Adrenal gland (tissue), 5 donors: ENCODE results near the gene PAQR5.

Experiments used
- POLR2A ChIP-seq, 2 donors: fragments of 450-650 bp; IDR thresholded peaks; one replicate each; pipeline ENCODE4 v1.6.1; 2017; ENCODE audit warnings: antibody characterized with exemption in 2 of 2, mild to moderate bottlenecking in 2 of 2, moderate library complexity in 1 of 2
- TF ChIP-seq, protein P1 (sequence below), 6 experiments: fragments of 450-650 bp in 4 of 6; fragments of 200-600 bp in 2 of 6; sonication (generic) in 1 of 6; IDR thresholded peaks; 1 replicate in 5 of 6; 2 replicates in 1 of 6; pipeline versions ENCODE4 v1.5.1 to v1.8.0; 2016 to 2021; ENCODE audit warnings: antibody characterized with exemption in 6 of 6, mild to moderate bottlenecking in 2 of 6, moderate library complexity in 1 of 6
- donor health status: DM: no; HTN: no; CAD: no.

DNA sequence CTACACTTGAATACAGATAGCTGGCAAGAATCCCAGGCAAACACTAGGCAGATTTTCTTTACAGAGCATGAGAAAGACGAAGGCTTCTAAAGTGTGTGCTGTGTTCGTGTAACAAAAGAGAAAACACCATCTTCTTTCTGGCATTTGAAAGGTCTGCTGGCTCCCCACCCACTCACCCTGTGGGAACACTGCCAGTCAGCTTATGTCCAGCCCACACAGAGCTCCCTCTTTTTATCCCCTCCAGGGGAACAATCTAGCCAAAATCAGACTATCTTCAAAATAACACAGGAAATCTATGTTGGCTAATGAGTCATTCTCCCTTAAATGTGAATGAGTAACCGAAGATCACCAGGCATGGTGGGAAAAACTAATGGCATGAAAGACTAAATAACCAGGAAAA, 45.6 kb upstream of the PAQR5 start:
- TF ChIP-seq, protein P1, sequence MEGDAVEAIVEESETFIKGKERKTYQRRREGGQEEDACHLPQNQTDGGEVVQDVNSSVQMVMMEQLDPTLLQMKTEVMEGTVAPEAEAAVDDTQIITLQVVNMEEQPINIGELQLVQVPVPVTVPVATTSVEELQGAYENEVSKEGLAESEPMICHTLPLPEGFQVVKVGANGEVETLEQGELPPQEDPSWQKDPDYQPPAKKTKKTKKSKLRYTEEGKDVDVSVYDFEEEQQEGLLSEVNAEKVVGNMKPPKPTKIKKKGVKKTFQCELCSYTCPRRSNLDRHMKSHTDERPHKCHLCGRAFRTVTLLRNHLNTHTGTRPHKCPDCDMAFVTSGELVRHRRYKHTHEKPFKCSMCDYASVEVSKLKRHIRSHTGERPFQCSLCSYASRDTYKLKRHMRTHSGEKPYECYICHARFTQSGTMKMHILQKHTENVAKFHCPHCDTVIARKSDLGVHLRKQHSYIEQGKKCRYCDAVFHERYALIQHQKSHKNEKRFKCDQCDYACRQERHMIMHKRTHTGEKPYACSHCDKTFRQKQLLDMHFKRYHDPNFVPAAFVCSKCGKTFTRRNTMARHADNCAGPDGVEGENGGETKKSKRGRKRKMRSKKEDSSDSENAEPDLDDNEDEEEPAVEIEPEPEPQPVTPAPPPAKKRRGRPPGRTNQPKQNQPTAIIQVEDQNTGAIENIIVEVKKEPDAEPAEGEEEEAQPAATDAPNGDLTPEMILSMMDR (IDR thresholded peaks at IDR 0.05), result no peak
- no peak for TF ChIP-seq POLR2A (IDR thresholded peaks at IDR 0.05)
